ENCODE measurements around the gene TEX48.

Gene TEX48

DNA sequence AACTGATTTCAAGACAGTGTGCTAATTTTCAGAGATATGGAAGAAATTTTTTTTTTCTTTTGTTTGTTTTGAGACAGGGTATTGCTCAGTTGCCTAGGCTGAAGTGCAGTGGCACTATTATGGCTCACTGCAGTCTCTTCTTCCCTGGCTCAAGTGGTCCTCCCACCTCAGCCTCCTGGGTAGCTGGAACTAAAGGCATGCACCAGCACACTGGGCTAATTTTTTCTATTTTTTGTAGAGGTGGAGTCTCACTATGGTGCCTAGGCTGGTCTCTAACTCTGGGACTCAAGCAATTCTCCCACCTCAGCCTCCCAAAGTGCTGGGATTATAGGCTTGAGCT lies 9.9 kb upstream of the TEX48 start:
- DNase-seq, result no peak

GRCh38 chr9:114691046-114691955 lies 9.3 kb upstream of the TEX48 start:
- peak; percentile 73 for DNase-seq

DNA sequence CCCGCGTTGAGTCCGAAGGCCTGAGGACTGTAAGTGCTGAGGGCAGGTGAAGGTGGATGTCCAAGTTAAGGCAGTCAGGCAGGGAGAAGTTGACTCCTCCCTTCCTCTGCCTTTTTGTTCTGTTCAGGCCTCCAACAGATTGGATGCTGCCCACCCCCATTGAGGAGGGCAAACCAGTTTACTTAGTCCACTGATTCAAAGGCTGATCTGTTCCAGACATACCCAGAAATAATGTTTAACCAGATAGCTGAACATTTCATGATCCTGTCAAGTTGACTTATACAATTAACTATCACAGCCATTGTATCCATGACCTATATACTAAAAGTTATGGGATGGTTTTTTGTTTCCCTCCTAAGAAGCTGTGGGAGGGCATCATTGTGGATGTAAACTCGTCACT lies 8.3 kb upstream of the TEX48 start:
- no peak for DNase-seq

DNA sequence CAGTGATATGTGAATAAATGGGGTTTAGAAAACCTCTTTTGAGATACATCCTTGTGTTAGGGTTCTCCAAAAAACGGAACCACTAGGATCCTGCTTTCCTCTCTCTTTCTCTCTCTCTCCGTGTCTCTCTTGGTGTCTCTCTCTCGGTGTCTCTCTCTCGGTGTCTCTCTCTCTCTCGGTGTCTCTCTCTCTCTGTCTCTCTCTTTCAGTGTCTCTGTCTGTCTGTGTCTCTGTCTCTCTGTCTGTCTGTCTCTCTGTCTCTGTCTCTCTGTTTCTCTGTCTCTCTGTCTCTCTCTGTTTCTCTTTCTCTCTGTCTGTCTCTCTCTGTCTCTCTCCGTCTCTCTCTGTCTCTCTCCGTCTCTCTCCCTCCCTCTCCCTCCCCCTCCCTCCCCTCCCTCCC lies 7.8 kb upstream of the TEX48 start:
- no peak for DNase-seq

GRCh38 chr9:114688909-114689610 lies 7.1 kb upstream of the TEX48 start:
- DNase-seq, result no peak

GRCh38 chr9:114688379-114688778 lies 6.4 kb upstream of the TEX48 start:
- no peak for DNase-seq

GRCh38 chr9:114687034-114687433 lies 5.0 kb upstream of the TEX48 start:
- no peak for DNase-seq

DNA sequence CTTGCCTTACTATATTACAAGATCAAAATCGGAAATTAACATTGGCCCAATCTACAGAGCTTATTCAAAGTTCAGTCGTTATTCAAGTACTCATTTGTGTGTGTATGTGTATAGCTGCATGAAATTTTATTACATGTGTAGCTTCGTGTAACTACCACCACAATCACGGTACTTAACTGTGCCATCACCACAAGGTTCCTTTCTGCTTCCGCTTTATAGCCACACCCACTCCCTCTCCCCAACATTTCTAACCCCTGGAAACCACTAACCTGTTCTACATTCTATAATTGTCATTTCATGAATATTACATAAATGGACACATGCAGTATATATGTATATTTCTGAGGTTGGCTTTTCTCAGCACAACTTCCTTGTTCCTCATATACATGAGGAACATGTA lies 4.0 kb upstream of the TEX48 start:
- DNase-seq, result no peak

DNA sequence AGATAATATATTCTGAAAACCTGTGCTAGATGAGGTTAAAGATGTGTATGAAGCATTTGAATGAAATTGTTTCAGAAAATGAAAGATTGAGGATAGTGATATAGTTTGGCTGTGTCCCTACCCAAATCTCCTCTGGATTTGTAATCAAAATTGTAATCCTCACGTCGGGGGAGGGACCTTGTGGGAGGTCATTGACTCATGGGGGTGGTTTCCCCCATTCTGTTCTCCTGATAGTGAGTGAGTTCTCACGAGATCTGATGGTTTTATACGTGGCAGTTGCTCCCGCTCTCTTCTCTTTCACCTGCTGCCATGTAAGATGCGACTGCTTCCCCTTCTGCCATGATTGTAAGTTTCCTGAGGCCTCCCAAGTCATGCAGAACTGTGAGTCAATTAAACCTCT lies 2.0 kb upstream of the TEX48 start:
- no peak for DNase-seq

GRCh38 chr9:114682846-114683245 lies 854 bp upstream of the TEX48 start:
- DNase-seq, result no peak

DNA sequence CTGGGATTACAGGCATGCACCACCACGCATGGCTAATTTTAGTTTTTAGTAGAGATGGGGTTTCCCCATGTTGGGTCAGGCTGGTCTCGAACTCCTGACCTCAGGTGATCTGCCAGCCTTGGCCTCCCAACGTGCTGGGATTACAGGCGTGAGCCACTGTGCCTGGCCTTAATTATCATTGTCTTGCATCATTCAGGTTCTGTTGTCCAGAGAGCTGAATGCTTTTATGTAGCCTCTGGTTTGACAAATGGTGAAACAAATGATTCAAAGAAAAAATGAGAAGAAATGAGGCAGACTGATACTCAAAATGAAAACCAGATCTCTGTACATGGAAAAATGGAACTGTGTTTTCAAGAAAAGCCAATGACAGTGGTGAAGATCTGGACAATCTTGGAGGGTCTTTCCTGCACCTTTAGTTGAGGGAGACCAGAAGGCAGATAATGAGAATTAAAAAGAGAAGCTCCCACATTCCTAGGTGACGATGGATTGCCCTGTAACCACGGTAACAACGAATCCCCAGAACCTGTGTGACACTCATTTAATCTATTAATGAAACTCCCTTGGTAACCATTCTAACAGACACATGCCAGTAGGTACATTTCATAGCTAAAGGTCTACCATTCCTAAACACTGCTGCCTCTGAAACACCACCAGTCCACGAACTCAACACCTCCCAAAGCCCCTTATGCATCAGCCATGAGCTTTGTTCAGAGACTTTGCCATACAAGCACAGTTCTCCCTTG lies 1.6 kb downstream of the TEX48 start:
- no peak for DNase-seq

DNA sequence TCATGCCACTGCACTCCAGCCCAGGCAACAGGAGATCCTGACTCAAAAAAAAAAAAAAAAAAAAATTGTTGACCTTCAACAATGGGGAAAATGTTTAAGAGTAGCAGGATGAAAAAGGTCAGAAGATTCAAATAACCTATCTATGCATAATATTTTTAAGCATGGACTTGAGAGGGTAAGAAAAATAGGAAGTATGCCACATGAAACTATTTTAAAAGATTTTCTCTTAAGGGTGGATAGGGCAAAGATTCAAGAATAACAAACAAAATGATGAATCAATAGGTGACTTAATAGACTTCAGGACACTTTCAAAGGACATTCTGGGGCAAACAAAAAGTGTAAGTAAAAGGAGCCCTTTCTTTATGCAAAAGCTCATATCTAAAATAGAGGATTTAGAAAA lies 3.2 kb downstream of the TEX48 start:
- DNase-seq, result no peak

DNA sequence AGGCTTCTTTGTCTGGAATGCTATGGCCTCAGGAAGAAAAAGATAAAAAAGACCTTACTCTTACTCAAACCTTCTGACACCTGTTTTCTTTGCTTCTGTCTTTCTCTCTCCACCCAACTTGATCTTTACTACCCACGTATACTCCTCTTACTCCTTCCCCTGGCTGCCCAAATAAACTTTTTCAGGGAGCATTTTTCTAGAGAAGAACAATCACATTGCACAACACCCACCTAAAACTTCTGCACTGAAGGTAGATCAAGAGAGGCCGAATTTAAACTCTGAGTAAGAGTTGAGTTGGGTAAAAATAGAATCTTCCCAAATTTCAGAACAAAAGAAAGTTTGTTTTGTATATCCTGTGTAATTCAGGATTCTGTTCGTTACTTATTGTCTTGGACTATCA lies 3.9 kb downstream of the TEX48 start:
- no peak for DNase-seq

DNA sequence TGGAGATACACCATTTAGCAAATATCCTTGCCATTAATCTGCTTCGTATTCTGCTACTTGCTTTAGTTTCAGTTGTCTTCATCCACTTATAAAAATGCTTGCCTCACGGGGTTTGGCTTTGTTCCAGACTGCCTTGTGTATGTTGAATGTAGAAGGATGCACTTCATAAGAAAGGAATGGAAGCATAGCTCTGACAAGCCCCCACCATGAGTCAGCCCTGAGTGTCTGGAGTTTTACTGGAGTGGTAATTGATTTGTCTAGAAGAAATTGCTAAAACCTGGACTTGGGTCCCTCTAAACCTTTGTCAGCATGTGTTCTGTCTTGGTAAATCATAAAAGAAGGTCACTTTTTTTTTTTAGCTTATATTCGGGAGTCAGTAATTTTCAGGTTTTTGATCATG lies 4.6 kb downstream of the TEX48 start:
- no peak for DNase-seq

- no peak for DNase-seq
These were observed 5.1 kb downstream of the TEX48 start for GRCh38 chr9:114676901-114677300.

DNA sequence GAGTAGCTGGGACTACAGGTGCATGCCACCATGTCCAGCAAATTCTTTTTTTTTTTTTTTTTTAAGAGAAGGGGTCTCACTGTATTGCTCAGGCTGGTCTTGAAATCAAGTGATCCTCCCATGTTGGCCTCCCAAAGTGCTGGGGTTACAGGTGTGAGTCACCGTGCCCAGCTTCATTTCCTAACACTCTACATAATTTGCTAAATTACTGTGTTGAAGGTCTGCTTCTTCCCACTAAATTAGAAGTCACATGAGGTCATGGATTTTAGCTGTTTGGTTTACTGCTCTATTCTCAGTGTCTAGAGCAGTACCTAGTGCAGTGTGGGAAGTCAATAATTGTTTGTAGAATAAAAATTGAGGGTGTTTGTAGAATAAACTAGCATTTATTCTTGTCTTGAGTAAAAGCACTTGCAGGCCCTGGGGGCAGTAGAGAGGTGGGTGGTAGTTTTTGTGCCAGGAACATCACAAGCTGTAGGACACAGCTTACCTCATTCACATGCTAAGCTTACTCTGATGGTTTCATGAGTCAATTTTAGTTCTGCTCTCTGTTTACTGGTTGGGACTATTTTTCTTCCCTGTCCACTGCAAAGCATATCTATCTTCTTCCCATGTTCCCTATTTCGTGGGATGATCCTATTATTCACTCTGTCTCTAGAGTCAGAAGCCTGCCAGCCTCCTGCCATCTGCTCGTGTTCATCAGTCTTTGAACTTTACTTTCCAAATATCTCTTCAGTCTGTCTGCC lies 7.0 kb downstream of the TEX48 start:
- no peak for DNase-seq

DNA sequence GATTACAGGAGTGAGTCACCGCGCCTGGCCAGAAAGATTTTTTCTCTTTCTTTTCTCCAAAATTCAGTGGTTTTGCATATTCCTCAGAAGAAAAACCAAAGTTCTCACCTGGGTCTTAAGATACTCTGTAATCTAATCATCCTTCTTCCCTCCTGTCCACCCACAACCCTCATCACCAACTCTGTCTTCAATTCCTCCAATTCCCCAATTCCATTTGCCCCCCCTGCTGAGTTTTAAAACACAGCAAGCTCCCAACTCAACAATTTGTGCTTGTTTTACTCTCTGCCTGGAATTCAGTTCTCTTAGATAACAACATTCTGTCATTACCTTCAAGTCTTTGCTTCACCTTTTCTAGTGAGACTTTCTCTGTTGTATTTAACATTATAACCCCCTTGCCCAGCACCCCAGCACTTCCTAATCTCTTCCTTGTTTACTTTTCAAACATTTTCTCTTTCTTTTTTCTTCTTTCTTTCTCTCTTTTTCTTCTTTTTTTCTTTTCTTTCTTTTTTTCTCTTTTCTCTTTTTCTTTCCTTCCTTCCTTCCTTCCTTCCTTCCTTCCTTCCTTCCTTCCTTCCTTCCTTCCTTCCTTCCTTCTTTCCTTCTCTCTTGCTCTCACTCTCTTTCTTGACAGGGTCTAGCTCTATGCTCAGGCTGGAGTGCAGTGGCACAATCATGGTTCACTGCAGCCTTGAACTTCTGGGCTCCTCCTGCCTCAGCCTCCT lies 7.8 kb downstream of the TEX48 start:
- DNase-seq, result no peak

DNA sequence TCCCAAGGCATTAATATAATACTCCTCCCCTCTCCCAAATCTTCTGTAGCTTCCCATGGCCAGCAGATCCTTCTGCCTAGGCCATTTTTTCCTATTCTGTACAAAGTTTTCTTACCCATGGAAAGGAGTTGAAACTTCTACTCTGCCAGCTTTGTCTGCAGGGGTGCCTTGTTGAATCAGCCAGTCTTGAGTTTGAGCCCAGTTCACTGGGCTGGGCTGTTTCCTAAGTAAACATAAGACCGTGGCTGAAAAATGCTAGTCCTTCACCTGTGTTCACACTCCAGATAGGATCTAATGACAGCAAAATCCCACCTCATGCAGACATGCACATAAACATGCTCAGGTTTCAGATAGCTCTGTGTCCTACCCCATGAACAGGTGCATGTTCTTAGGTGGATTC lies 10.4 kb downstream of the TEX48 start:
- no peak for DNase-seq

DNA sequence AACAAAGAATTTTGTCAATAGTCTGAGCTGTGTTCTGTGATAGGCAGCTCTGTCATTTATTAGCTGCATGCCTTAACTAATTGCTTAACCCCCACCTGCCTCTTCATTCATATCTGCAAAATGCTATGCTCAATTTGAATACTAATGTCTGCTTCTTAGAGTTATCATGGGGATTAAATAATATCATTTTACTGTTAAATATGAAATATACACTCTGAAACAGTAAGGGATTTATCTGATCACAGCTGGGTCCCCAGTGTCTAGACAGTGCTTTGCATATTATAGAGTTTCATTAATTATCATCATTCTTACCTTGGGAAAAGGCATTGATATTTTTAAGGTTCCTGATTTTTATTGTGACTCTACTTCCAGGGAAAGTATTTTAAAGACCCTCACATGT lies 12.0 kb downstream of the TEX48 start:
- no peak for DNase-seq

DNA sequence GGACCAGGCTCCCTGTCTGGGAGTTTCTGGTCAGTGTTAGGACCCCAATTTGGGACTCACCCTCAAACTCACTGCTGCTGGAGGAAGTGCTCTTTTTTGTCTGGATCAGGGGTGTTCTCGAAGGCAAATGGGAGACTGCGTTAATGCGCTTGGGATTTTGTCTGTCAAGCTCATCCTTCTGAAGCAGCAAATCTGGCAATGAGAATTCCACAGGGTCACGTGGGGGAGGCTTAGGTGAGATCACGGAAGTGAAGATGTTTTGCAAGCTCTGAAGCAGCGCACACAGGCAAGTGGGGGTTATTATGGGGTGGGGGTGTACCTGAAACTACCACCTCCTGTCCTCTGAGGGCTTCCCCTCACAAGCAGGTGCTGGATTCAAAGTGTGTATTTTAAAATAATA lies 13.8 kb downstream of the TEX48 start:
- no peak for DNase-seq

GRCh38 chr9:114666851-114667250 lies 15.1 kb downstream of the TEX48 start:
- no peak for DNase-seq

DNA sequence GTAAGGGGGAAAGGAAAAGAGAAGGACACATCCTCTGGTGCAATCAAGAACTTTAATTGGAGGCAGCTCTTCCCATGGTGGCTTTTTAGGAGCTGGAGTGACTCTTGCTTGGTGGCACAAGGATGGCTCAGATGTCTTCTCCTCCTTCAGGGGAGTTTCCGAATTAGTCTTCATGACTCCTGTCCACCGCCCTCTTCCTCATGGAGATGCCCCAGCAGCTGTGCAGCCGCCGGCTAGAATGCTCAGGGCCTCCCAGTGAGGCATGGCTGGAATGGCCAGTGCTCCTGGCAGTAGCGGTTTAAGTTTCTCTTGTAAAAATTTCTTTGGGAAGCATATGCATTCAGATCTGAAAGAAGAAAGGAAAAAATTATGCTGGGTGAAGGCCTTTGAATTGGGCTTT lies 15.6 kb downstream of the TEX48 start:
- no peak for DNase-seq

DNA sequence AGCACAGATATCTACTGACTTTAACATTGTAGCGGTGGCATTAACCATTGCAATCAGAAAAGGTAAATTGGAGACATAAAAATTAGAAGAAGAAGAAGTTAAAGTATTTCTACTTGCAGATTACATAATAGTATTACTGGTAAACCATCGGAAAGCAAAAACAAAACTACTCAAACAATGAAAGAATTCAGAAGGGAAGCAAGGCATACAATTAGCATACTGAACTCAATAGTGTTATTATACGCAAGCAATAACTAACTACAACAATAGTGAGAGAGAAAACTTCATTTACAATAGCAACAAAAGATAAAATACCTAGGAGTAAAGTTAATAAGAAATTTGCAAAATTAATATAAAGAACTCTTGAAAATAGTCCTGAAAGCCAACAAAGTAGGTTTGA lies 17.8 kb downstream of the TEX48 start:
- DNase-seq, result no peak

Data from activated CD8-positive, alpha-beta memory T cell treated with anti-CD3 and anti-CD28 coated beads, Interleukin-2, amount 50 U/mL, for 48 hours (primary cell).